ENCODE measurements around the gene GPX3.

Gene GPX3

DNA sequence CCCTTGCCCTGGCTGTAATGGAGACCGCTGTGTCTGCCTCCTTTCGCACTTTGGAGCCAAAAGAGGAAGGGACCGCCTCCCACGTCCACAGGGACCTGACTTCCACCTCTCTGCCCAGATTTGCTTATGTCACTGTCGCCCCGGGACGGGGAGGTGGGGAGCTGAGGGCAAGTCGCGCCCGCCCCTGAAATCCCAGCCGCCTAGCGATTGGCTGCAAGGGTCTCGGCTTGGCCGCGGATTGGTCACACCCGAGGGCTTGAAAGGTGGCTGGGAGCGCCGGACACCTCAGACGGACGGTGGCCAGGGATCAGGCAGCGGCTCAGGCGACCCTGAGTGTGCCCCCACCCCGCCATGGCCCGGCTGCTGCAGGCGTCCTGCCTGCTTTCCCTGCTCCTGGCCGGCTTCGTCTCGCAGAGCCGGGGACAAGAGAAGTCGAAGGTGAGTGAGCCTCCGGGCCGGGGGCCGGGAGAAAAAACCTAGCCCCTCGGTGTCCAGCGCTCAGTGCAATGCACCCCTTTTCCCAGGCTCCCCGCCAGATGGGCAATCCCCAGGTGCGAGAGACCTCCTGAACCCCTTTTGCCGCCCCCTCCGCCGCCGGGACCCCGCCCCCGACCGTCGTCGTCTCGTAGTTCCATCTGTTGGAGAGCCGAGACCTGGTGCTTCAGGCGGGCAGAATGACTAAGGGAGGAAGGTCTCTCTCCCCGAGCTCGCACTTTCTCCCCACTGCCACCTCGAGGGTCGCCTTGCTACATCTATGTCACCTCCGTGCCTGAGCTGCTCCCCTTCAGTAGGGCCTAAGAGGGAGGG lies at the start of gene GPX3:
Gene GPX3, plus strand, starts transcription at position 288 of the 807 bp plus-strand sequence. Its CDS starts 64 bp downstream, at position 352.
- peak; percentile 31 for DNase-seq

GRCh38 chr5:150978590-150978989 lies 41.8 kb upstream of the GPX3 start:
- DNase-seq: no peak

GRCh38 chr5:150987746-150988145 lies 32.6 kb upstream of the GPX3 start:
- DNase-seq: no peak

DNA sequence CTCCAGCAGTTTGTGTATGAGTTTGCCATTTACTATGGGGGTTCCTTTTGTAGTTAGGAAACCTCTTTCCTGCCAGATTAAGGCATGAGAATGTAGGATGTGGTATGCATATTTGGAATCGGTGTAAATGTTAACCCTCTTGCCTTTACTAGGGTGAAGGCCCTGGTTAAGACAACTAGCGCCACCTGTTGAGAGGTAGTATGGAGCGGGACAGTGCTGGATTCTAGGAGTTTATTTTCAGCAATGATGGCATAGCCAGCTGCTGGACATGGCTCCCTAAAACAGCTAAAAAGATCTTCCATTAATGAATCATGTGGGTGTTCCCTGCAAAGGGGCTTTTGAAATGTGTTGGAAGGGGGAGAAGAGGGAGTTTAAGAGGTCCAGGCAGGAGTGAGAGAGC lies 30.7 kb upstream of the GPX3 start:
- DNase-seq: no peak

DNA sequence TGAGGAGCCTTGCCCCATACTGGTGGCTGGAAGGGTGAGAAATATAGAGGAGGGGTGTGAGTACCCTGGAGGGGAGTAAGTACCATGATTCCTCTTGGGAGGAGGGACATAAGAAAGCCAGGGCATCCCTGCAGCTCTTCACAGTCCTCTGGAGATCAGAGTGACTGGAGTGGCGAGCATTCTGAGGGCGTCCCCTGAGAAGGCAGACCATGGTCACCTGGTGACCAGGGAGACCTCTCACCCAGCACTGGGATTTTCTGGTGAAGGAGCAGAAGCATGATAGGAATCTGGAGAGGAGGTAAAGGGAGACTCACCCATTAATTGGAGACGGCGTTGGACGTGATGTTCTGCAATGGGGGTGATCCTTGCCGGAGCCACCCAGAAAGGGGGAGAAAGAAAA lies 27.7 kb upstream of the GPX3 start:
- no peak for DNase-seq

DNA sequence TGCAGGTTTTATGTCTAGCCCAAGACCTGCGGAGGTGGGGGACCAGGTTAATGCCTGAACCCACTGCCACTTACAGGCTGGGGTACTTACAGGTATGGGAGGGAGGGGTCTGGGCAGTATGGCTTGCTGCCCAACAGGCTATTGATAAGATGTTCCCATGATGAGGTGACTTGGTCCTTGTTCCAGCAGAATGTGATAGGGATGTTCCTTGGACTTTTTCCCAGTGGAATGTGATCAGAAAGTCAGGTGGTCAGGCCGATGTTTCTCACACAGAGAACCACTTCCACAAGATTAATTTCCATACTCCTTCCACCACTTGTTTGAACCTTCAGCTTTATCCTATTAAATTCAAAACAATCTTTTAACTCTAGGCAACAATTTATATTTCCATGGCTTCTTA lies 27.0 kb upstream of the GPX3 start:
- DNase-seq: no peak

- no peak for DNase-seq
Observed at GRCh38 chr5:150993826-150994412, 26.5 kb upstream of the GPX3 start.

DNA sequence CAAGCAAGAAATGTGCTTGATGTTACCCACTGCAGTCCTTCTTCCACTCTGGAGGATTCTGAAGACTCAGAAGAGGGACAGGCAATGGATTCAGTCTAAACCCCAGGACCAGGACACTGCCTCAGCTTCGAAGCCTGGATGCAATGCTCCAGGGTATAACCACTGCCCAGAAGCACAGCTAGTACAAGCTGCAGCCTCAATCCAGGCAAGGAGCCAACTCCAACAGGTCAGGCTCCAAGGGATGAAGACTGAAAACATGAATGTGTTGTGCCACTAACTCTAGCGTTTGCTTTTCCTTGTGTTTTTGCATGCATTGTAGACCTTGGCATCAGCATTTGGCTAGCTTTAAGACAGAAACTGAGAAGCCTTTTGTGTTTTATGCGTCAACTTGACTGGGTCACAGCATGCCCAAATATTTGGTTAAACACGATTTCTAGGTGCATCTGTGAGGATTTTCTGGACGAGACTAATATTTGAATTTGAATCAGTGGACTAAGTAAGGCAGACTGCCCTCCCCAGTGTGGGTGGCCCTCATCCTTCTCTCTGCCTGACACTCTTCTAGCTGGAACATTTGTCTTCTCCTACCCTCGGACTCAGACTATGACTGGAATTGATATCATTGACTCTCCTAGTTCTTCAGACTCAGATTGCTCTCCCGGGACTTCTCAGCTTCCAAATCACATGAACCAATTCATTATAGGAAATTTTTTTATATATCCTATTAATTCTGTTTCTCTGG lies 20.5 kb upstream of the GPX3 start:
- no peak for DNase-seq

GRCh38 chr5:151001436-151001835 lies 19.0 kb upstream of the GPX3 start:
- no peak for DNase-seq

DNA sequence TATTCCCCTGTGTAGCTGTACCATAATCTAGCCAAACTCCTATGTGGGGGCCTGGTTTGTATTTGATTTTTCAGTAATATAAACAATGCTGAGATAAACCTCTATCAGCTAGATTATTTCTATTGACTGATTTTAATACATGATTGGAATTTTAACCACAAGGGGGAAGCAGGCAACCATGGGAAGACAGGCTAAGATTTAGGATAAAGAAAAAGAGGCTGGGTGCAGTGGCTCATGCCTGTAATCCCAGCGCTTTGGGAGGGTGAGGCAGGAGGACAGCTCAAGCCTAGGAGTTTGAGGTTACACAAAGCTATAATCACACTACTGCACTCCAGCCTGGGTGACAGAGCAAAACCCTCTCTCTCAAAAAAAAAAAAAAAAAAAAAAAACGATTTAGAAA lies 18.1 kb upstream of the GPX3 start:
- no peak for DNase-seq

- no peak for DNase-seq
Observed at GRCh38 chr5:151002681-151003502, 17.5 kb upstream of the GPX3 start.

GRCh38 chr5:151003503-151003860 lies 16.9 kb upstream of the GPX3 start:
- DNase-seq: no peak

GRCh38 chr5:151004499-151004898 lies 15.9 kb upstream of the GPX3 start:
- no peak for DNase-seq

- no peak for DNase-seq
Observed at GRCh38 chr5:151005187-151005949, 15.0 kb upstream of the GPX3 start.

GRCh38 chr5:151005950-151006576 lies 14.3 kb upstream of the GPX3 start:
- DNase-seq: no peak

GRCh38 chr5:151006704-151007334 lies 13.6 kb upstream of the GPX3 start:
- DNase-seq: no peak

- no peak for DNase-seq
Observed at GRCh38 chr5:151007430-151008209, 12.8 kb upstream of the GPX3 start.

GRCh38 chr5:151008210-151008491 lies 12.2 kb upstream of the GPX3 start:
- DNase-seq: no peak

DNA sequence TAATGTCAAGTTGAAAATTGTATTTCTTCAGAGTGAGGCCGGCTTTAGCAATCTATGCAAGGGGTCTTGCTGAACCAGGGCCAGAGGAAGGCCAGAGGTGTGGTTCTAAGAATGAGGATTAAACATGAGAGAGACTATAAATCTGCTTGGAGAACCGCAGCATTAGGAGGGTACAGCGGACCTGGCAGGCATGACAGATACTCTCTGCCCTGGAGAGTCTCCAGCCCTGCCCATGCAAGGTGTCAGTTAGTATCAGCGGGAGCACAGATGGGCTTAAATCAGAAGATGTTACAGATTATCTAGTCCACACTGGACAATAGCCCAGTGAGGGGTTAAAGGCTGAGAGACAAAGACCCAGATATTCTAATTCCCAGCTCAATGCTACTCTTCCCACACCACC lies 11.5 kb upstream of the GPX3 start:
- no peak for DNase-seq

- no peak for DNase-seq
Observed at GRCh38 chr5:151012862-151013261, 7.5 kb upstream of the GPX3 start.
